Esophagus muscularis mucosa (tissue), 4 donors: ENCODE data around the gene ZNF408. TPM values are rescaled to one million over a fixed set of nuclear protein-coding genes. Genes with fewer than 3 reads are reported as not detected.

Experiments
- DNase-seq: peaks from one replicate; pipeline ENCODE4 v3.0.0-alpha.2; 2017; ENCODE audit errors: extremely low spot score
- H3K27ac ChIP-seq, 4 donors: fragments of 200-600 bp; sonication (generic); replicated peaks in 1 of 4; 1 replicate in 3 of 4; 2 replicates in 1 of 4; pipeline ENCODE4 v1.5.1; 2016 to 2019; ENCODE audit warnings: mild to moderate bottlenecking in 1 of 4
- H3K27me3 ChIP-seq, 4 donors: fragments of 200-600 bp; sonication (generic); one replicate each; pipeline versions ENCODE4 v1.5.1 to v1.6.0; 2016 to 2019
- H3K36me3 ChIP-seq, 4 donors: fragments of 200-600 bp; sonication (generic); one replicate each; pipeline ENCODE4 v1.5.1; 2016 to 2019
- H3K4me1 ChIP-seq, 4 donors: fragments of 200-600 bp; sonication (generic); one replicate each; pipeline ENCODE4 v1.5.1; 2016 to 2019
- H3K4me3 ChIP-seq, 4 donors: fragments of 200-600 bp; sonication (generic); 1 replicate in 2 of 4; 2 replicates in 2 of 4; pipeline ENCODE4 v1.5.1; 2016 to 2019; ENCODE audit warnings: mild to moderate bottlenecking in 4 of 4, moderate library complexity in 1 of 4
- H3K9me3 ChIP-seq, 4 donors: fragments of 200-600 bp; sonication (generic); 1 replicate in 3 of 4; 2 replicates in 1 of 4; pipeline ENCODE4 v1.5.1; 2016 to 2019
- EP300 ChIP-seq: sonication (generic); formaldehyde crosslinking; IDR thresholded peaks from one replicate; pipeline ENCODE4 v1.6.1; 2017; ENCODE audit warnings: antibody characterized with exemption
- POLR2A ChIP-seq: fragments of 450-650 bp; IDR thresholded peaks from one replicate; pipeline ENCODE4 v1.6.1; 2017; ENCODE audit warnings: antibody characterized with exemption, moderate library complexity, mild to moderate bottlenecking, low read depth
- POLR2AphosphoS5 ChIP-seq, 2 donors: sonication (generic); formaldehyde crosslinking; IDR thresholded peaks; one replicate each; pipeline ENCODE4 v1.6.1; 2017; ENCODE audit warnings: antibody characterized with exemption in 2 of 2
- WGBS: methylation state at CpG from one replicate; pipeline ENCODE4 v1.1.5; 2018; 5-methylcytosine and 5-hydroxymethylcytosine counted together
- intact Hi-C: fragments of 100-400 bp; cut with DNase I; formaldehyde crosslinking; loops from one replicate; pipeline ENCODE4 v1.15.1; 2023
- total RNA-seq, 4 donors: library from RNA; depleted of rRNA; stranded (reverse); fragments of >200 nt; gene quantifications; one replicate each; pipeline versions ENCODE4 v1.1.0 to v1.2.1, GENCODE V29; 2016
- TF ChIP-seq, protein P1 (sequence below), 3 experiments: fragments of 200-600 bp in 2 of 3; fragments of 450-650 bp in 1 of 3; sonication (generic) in 2 of 3; IDR thresholded peaks; one replicate each; pipeline ENCODE4 v1.5.1; 2017 to 2019; ENCODE audit warnings: antibody characterized with exemption in 3 of 3, mild to moderate bottlenecking in 2 of 3, moderate library complexity in 1 of 3

Gene ZNF408
- 10 to 100 TPM in 2 of 4 donors, 1 to 10 TPM in 2; 7.1 to 12.6 (median 10.3) TPM for total RNA-seq

DNA sequence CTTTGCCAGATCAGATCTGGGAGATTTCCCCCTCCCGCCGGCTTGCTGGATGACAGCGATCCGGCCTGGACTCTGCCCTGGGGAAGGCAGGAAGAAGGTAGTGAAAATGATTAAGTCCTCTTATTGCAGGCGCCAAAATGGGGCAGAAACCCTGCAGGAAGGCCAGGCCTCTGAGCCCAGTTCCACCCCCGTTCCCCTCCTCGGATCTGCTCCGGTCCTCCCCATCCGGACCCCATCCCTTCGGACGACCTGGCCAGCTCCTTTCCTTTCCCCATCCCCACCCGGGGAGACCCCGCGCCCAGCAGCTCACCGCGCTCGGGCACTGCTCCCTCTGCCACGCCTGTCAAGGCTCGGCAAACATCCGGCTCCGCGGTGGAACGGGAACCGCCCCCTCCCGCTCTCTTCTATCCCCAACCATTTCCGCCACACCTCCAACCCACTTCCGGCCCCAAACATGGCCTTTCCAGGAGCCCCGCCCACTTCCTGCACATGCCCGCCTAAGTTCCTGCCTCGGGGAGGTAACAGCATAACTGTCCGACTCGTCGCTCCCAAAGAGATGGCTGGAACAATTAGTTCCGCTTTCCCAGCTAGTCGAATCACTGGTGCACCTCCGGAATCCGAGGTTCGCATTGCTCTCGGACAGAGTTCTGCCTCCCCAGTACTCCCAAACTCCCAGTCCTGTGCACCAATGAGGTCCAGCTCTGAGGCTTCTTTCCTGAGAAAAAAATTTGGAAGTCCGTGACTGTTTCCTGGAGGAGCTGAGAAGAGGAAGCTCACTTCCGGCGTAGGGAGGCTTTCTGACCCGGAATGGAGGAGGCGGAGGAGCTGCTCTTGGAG lies at the start of gene ZNF408, which contains the start of gene ARHGAP1:
ZNF408 (plus strand) TSS at position 791 of the 837 bp plus-strand sequence; CDS start at position 808, 17 bp downstream.
ARHGAP1 (minus strand) TSS at position 379 of the 837 bp plus-strand sequence. CDS start 4,512 bp downstream, outside the sequence.
- no peaks in the 10 kb centered on the region for H3K27me3 ChIP-seq
- H3K4me3 ChIP-seq: peak within 1 kb of the TSS; percentile 81 to 93 (median 87)
- peaks cover 61 to 70% (median 65%) of the 10 kb centered on the region in 4 donors for H3K4me1 ChIP-seq
- intact Hi-C loops: no loop called here
- H3K27ac ChIP-seq: peak within 1 kb of the TSS; percentile 89 to 92 (median 90)
- H3K36me3 ChIP-seq: peaks cover 27 to 55% (median 47%) of the 10 kb centered on the region in 4 donors
- under 1% methylated on average over 44 of the region's 44 CpGs for WGBS
- H3K9me3 ChIP-seq: no peaks in the 10 kb centered on the region
- DNase-seq: peak; percentile 100
- TF ChIP-seq POLR2AphosphoS5 (IDR thresholded peaks at IDR 0.05) (peak; percentile 85 to 94), POLR2A (peak; percentile 81)
- TF ChIP-seq, protein P1, sequence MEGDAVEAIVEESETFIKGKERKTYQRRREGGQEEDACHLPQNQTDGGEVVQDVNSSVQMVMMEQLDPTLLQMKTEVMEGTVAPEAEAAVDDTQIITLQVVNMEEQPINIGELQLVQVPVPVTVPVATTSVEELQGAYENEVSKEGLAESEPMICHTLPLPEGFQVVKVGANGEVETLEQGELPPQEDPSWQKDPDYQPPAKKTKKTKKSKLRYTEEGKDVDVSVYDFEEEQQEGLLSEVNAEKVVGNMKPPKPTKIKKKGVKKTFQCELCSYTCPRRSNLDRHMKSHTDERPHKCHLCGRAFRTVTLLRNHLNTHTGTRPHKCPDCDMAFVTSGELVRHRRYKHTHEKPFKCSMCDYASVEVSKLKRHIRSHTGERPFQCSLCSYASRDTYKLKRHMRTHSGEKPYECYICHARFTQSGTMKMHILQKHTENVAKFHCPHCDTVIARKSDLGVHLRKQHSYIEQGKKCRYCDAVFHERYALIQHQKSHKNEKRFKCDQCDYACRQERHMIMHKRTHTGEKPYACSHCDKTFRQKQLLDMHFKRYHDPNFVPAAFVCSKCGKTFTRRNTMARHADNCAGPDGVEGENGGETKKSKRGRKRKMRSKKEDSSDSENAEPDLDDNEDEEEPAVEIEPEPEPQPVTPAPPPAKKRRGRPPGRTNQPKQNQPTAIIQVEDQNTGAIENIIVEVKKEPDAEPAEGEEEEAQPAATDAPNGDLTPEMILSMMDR (IDR thresholded peaks at IDR 0.05): no peak

DNA sequence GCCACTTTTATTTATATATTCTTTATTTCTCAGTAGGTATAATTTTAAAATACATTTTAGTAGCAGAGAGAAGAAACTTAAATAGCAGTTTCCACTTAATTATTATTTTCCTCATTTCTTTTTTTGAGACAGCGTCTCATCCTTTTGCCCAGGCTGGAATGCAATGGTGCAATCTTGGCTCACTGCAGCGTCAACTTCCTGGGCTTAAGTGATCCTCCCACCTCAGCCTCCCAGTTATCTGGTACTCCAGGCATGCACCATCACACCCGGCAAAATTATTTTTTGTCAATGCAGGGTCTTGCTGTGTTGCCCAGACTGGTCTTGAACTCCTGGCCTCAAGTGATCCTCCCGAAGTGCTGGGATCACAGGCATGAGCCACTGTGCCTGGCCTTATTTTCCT lies 45.2 kb upstream of the ZNF408 start:
- WGBS: 91% methylated on average over 4 of the region's 4 CpGs
- Histone ChIP-seq H3K9me3 (no peaks in the 10 kb centered on the region), H3K4me3 (no peak overlapping the region), H3K27ac (no peak overlapping the region), H3K4me1 (peaks cover 0 to 8% (median 2%) of the 10 kb centered on the region in 4 donors), H3K36me3 (peaks cover 68 to 100% (median 95%) of the 10 kb centered on the region in 4 donors), H3K27me3 (no peaks in the 10 kb centered on the region)
- DNase-seq: no peak
- no peak for TF ChIP-seq POLR2A
- TF ChIP-seq, protein P1 (IDR thresholded peaks at IDR 0.05): no peak
- TF ChIP-seq EP300: no peak
- TF ChIP-seq POLR2AphosphoS5 (IDR thresholded peaks at IDR 0.05): no peak
- intact Hi-C loops: no loop called here

- 82% methylated on average over 3 of the region's 3 CpGs for WGBS
- DNase-seq: no peak
- intact Hi-C loops: no loop called here
These were observed 43.6 kb upstream of the ZNF408 start for GRCh38 chr11:46657186-46657585.

DNA sequence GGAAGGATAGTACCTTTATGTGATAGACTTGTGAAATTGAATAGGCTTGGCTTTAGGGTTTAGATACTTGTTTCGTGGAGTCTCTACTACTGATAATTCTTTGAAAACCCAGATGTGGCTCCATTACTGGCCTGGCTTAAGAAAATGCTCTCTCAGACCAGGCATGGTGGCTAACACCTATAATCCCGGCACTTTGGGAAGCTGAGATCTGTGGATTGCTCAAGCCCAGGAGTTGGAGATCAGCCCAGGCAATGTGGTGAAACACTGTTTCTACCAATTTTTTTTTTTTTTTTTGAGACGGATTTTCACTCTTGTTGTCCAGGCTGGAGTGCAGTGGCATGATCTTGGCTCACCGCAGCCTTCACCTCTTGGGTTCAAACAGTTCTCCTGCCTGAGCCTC lies 42.6 kb upstream of the ZNF408 start:
- H3K4me3 ChIP-seq: no peak overlapping the region
- H3K27me3 ChIP-seq: no peaks in the 10 kb centered on the region
- intact Hi-C loops: no loop called here
- DNase-seq: no peak
- peak in 1 of 2 donors; percentile 16 for TF ChIP-seq POLR2AphosphoS5 (IDR thresholded peaks at IDR 0.05)
- no peak for TF ChIP-seq EP300
- WGBS: 76% methylated on average over 4 of the region's 4 CpGs
- H3K9me3 ChIP-seq: no peaks in the 10 kb centered on the region
- H3K36me3 ChIP-seq: peaks cover 54 to 100% (median 88%) of the 10 kb centered on the region in 4 donors
- peak overlapping the region in 2 of 4 donors; percentile 5 to 48 for H3K27ac ChIP-seq
- peaks cover 0 to 8% (median under 1%) of the 10 kb centered on the region in 4 donors for H3K4me1 ChIP-seq

More at GRCh38 chr11:46657186-46657585, 43.6 kb upstream of the ZNF408 start:
- TF ChIP-seq EP300: no peak
- TF ChIP-seq POLR2AphosphoS5 (IDR thresholded peaks at IDR 0.05): no peak
- TF ChIP-seq POLR2A: no peak
- TF ChIP-seq, protein P1 (IDR thresholded peaks at IDR 0.05): no peak
- H3K27me3 ChIP-seq: no peaks in the 10 kb centered on the region
- H3K36me3 ChIP-seq: peaks cover 59 to 100% (median 90%) of the 10 kb centered on the region in 4 donors
- H3K4me1 ChIP-seq: peaks cover 0 to 7% (median 0%) of the 10 kb centered on the region in 4 donors
- H3K4me3 ChIP-seq: no peak overlapping the region
- no peak overlapping the region for H3K27ac ChIP-seq
- no peaks in the 10 kb centered on the region for H3K9me3 ChIP-seq

DNA sequence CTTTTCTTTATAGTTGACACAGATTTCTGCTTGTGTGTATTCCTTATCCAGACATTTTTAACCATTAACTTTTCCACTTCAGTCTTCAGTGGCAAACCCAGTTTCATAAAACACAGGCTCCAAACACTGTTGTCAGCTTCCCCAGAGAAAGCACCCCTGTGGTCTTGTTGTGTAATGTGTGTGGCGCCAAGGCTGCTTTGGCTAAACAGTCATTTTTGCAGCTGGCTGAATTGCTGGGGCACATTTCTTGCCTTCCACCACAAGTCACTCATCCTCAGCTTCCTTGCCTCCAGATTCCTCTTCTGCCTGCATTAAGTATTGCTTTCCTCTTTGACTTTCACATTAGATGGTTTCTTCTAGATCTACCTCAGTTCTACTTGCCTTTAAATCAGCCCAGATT lies 40.9 kb upstream of the ZNF408 start:
- intact Hi-C loops: no loop called here
- H3K36me3 ChIP-seq: peaks cover 61 to 100% (median 89%) of the 10 kb centered on the region in 4 donors
- peaks cover 0 to 24% (median 4%) of the 10 kb centered on the region in 4 donors for H3K4me1 ChIP-seq
- TF ChIP-seq EP300 (no peak), POLR2AphosphoS5 (IDR thresholded peaks at IDR 0.05) (no peak), POLR2A (no peak)
- TF ChIP-seq, protein P1 (IDR thresholded peaks at IDR 0.05): no peak
- H3K9me3 ChIP-seq: no peaks in the 10 kb centered on the region
- no peak for DNase-seq
- H3K27ac ChIP-seq: no peak overlapping the region
- H3K4me3 ChIP-seq: no peak overlapping the region
- no peaks in the 10 kb centered on the region for H3K27me3 ChIP-seq
- WGBS: 93% methylated on average over 1 of the region's 1 CpG
